GM23338 (cell line): ENCODE results near the gene METTL22.

ENCODE experiments used
- CREB1 ChIP-seq: fragments of 250-450 bp; sonication (Bioruptor Pico); IDR thresholded peaks from 2 replicates; pipeline ENCODE4 v1.5.0; 2020; ENCODE audit warnings: low read depth, mild to moderate bottlenecking, moderate library complexity
- CTCF ChIP-seq, 2 experiments: fragments of 200-600 bp in 1 of 2; sonication (generic) in 1 of 2; conservative IDR thresholded peaks; 2 replicates each; pipeline versions ENCODE4 v1.5.1 to v1.6.1; 2016 to 2017; ENCODE audit warnings: antibody characterized with exemption in 2 of 2, low read depth in 2 of 2, mild to moderate bottlenecking in 2 of 2, moderate library complexity in 1 of 2
- EZH2 ChIP-seq: fragments of 200-600 bp; sonication (generic); IDR thresholded peaks from one replicate; pipeline ENCODE4 v1.8.0; 2017; ENCODE audit warnings: antibody characterized with exemption, mild to moderate bottlenecking, low read depth; ENCODE audit not compliant: unreplicated experiment
- EZH2phosphoT487 ChIP-seq: fragments of 200-600 bp; sonication (generic); IDR thresholded peaks from one replicate; pipeline ENCODE4 v1.8.1; 2018; ENCODE audit warnings: antibody characterized with exemption; ENCODE audit not compliant: unreplicated experiment
- JUNB ChIP-seq: IDR thresholded peaks from one replicate; pipeline ENCODE4 v1.6.1; 2016; ENCODE audit warnings: antibody characterized with exemption; ENCODE audit not compliant: unreplicated experiment
- POLR2AphosphoS5 ChIP-seq: IDR thresholded peaks from 2 replicates; pipeline ENCODE4 v1.6.1; 2016; ENCODE audit warnings: antibody characterized with exemption, low read depth
- REST ChIP-seq: IDR thresholded peaks from one replicate; pipeline ENCODE4 v1.6.1; 2018; ENCODE audit warnings: antibody characterized with exemption; ENCODE audit not compliant: unreplicated experiment
- ZNF114 ChIP-seq: fragments of 250-450 bp; sonication (Bioruptor Pico); IDR thresholded peaks from 2 replicates; pipeline ENCODE4 v1.5.0; 2020; ENCODE audit warnings: mild to moderate bottlenecking, moderate library complexity

- TF ChIP-seq POLR2AphosphoS5 (no peak), CTCF (conservative IDR thresholded peaks at IDR 0.05; ENCODE audit: low read depth in 2 of 2) (no peak), REST (no peak), EZH2 (no peak), CREB1 (CRISPR knock-in tag) (no peak), EZH2phosphoT487 (no peak), ZNF114 (CRISPR knock-in tag) (no peak), JUNB (no peak)
Observed at GRCh38 chr16:8668113-8668512, 46.6 kb downstream of the METTL22 start.
